ENCODE data around the gene CLCN4.

- TF ChIP-seq CTCF (IDR thresholded peaks at IDR 0.05 in 4 of 5, conservative IDR thresholded peaks at IDR 0.05 in 1 of 5) (no peak), POLR2A (IDR thresholded peaks at IDR 0.05) (no peak)
These were observed 90.1 kb downstream of the CLCN4 start for GRCh38 chrX:10246846-10247245.
